KMS-11 (cell line): ENCODE data around the gene POU3F1.

Source experiments
- H2AFZ ChIP-seq: fragments of 200-600 bp; sonication (generic); 2 replicates; pipeline ENCODE4 v1.6.1; 2016; ENCODE audit warnings: antibody characterized with exemption, mixed run types, low read depth
- H3K27ac ChIP-seq: fragments of 200-600 bp; sonication (generic); 2 replicates; pipeline ENCODE4 v1.6.1; 2016; ENCODE audit warnings: mild to moderate bottlenecking, mixed run types
- H3K27me3 ChIP-seq: fragments of 200-600 bp; sonication (generic); 2 replicates; pipeline ENCODE4 v1.6.1; 2017; ENCODE audit warnings: mild to moderate bottlenecking, low read depth, mixed run types, moderate library complexity; ENCODE audit not compliant: insufficient read depth
- H3K36me3 ChIP-seq: fragments of 200-600 bp; sonication (generic); 2 replicates; pipeline ENCODE4 v1.6.1; 2017; ENCODE audit warnings: mild to moderate bottlenecking, mixed run types; ENCODE audit not compliant: insufficient read depth
- H3K4me1 ChIP-seq: fragments of 200-600 bp; sonication (generic); 2 replicates; pipeline ENCODE4 v1.6.1; 2016; ENCODE audit warnings: mild to moderate bottlenecking, low read depth, mixed run types; ENCODE audit not compliant: poor library complexity, severe bottlenecking
- H3K4me2 ChIP-seq: fragments of 200-600 bp; sonication (generic); 2 replicates; pipeline ENCODE4 v1.7.0; 2016; ENCODE audit warnings: mild to moderate bottlenecking, mixed run types
- H3K4me3 ChIP-seq: fragments of 200-600 bp; sonication (generic); IDR thresholded peaks from 2 replicates; pipeline ENCODE4 v1.6.1; 2017; ENCODE audit warnings: low read depth, low read length, mixed read lengths; ENCODE audit not compliant: insufficient read depth
- H3K79me2 ChIP-seq: fragments of 200-600 bp; sonication (generic); 2 replicates; pipeline ENCODE4 v1.6.1; 2016; ENCODE audit warnings: low read depth, mixed run types; ENCODE audit not compliant: insufficient read depth
- H3K9ac ChIP-seq: fragments of 200-600 bp; sonication (generic); 2 replicates; pipeline ENCODE4 v1.6.1; 2016; ENCODE audit warnings: mild to moderate bottlenecking, mixed run types
- H4K20me1 ChIP-seq: fragments of 200-600 bp; sonication (generic); 2 replicates; pipeline ENCODE4 v1.6.1; 2016; ENCODE audit warnings: mild to moderate bottlenecking, mixed run types; ENCODE audit not compliant: insufficient read depth
- TF ChIP-seq, protein P1 (sequence below): fragments of 200-600 bp; sonication (generic); conservative IDR thresholded peaks from 2 replicates; pipeline ENCODE4 v1.6.1; 2017; ENCODE audit warnings: low read depth, mild to moderate bottlenecking, antibody characterized with exemption, low read length, moderate library complexity, mixed read lengths

Gene POU3F1

DNA sequence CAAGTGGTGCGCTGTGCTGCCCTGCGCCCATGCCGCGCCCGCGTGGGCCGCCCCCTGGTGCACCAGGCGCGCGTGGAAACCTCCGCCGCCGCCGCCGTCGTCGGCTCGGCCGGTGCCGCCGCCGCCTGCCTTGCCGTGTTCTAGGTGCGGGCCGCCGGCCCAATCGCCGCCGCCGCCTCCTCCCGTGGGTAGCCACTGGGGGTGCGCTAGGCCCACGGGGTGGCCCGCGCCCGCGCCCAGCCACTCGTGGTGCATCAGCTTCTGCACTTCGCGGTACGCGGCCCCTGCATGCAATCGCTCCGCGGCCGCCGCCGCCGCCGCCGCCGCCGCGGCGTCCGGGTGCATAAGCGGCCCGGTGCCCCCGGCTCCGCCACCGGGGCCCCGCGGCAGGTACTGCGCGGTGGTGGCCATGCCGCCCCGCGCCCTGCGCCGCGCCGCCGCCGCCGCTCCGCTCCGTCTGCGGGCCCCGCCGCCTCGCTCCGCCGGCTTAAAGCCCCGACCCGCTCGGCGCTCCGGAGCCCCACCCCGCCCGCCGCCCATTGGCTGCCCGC is at the start of gene POU3F1:
Gene POU3F1 (minus strand): TSS at position 461 of the 551 bp plus-strand sequence. CDS start 50 bp downstream, at position 411.
- Histone ChIP-seq H4K20me1 (no peaks in the 10 kb centered on the region), H3K4me3 (peak within 1 kb of the TSS; percentile 74)

DNA sequence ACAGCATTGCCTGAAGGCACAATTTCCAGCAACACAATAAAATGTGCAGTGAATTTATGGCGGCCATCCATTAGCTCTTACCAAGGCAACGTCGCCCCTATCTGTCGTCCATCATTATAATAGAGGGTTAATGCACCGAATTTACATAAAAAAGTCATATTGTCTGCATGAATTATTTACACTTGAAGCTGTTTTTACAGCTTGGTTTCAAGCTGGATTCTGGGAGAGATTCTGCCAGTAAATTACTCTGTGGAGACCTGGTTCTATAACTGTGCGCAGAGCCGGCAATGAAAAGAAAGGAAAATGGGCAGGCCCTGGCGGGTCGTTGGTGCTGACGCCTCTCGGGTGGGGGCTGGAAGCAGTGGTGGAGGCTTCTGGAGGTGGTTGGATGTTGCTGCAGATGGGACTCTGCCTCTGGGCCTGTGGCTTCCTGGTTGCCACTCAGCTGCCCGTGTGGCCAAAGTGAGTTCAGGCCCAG is 48.9 kb upstream of the POU3F1 start:
- no peak overlapping the region for H3K4me2 ChIP-seq
- H2AFZ ChIP-seq: no peak overlapping the region
- no peaks in the 10 kb centered on the region for H3K27me3 ChIP-seq
- no peaks in the 10 kb centered on the region for H4K20me1 ChIP-seq
- no peaks in the 10 kb centered on the region for H3K79me2 ChIP-seq
- H3K4me3 ChIP-seq: no peak overlapping the region
- no peaks in the 10 kb centered on the region for H3K36me3 ChIP-seq
- H3K4me1 ChIP-seq: no peaks in the 10 kb centered on the region
- no peak overlapping the region for H3K27ac ChIP-seq
- TF ChIP-seq, protein P1, sequence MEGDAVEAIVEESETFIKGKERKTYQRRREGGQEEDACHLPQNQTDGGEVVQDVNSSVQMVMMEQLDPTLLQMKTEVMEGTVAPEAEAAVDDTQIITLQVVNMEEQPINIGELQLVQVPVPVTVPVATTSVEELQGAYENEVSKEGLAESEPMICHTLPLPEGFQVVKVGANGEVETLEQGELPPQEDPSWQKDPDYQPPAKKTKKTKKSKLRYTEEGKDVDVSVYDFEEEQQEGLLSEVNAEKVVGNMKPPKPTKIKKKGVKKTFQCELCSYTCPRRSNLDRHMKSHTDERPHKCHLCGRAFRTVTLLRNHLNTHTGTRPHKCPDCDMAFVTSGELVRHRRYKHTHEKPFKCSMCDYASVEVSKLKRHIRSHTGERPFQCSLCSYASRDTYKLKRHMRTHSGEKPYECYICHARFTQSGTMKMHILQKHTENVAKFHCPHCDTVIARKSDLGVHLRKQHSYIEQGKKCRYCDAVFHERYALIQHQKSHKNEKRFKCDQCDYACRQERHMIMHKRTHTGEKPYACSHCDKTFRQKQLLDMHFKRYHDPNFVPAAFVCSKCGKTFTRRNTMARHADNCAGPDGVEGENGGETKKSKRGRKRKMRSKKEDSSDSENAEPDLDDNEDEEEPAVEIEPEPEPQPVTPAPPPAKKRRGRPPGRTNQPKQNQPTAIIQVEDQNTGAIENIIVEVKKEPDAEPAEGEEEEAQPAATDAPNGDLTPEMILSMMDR: no peak
- H3K9ac ChIP-seq: no peak overlapping the region

More for the DNA sequence above, at the start of gene POU3F1:
- Histone ChIP-seq H3K36me3 (no peaks in the 10 kb centered on the region), H3K4me1 (no peaks in the 10 kb centered on the region), H3K4me2 (peak within 1 kb of the TSS; percentile 29), H2AFZ (peak within 1 kb of the TSS; percentile 71), H3K9ac (no peak within 1 kb of the TSS), H3K79me2 (no peaks in the 10 kb centered on the region), H3K27ac (no peak within 1 kb of the TSS), H3K27me3 (peaks cover 4% of the 10 kb centered on the region; the same call in 1 of the 2 replicates)
- TF ChIP-seq, protein P1: no peak

DNA sequence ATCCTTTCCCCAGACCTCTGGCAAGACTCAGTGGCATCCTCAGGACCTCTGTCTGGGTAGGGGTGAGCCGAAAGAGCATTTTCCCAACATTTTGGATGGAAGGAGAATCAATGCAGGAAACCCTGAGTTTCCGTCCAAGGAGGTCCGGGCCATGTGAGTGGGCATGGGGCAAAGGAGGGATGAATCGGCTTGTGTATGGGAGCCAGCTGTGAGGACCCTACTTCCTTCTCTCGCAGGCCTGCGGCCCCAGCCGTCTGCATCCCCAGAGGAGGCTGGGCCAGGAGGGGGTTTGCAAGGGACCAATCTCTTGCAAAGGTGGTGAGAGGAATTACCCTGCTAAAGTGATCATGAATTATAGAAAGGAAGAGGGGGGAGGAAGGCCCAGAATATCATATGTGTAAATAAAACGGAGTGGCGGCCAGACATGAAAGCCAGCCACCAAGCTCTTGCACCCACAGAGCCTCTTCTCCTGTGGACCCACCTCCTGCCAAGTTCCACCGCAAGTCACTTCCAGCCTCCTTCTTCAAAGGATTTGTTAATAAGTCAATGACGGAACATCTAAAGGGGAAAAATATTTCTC is 48.2 kb upstream of the POU3F1 start:
- H3K4me1 ChIP-seq: no peaks in the 10 kb centered on the region
- H3K4me2 ChIP-seq: no peak overlapping the region
- H4K20me1 ChIP-seq: no peaks in the 10 kb centered on the region
- TF ChIP-seq, protein P1: no peak
- H3K36me3 ChIP-seq: no peaks in the 10 kb centered on the region
- no peaks in the 10 kb centered on the region for H3K79me2 ChIP-seq
- no peak overlapping the region for H3K27ac ChIP-seq
- no peak overlapping the region for H3K9ac ChIP-seq
- no peak overlapping the region for H3K4me3 ChIP-seq
- H2AFZ ChIP-seq: no peak overlapping the region
- no peaks in the 10 kb centered on the region for H3K27me3 ChIP-seq

DNA sequence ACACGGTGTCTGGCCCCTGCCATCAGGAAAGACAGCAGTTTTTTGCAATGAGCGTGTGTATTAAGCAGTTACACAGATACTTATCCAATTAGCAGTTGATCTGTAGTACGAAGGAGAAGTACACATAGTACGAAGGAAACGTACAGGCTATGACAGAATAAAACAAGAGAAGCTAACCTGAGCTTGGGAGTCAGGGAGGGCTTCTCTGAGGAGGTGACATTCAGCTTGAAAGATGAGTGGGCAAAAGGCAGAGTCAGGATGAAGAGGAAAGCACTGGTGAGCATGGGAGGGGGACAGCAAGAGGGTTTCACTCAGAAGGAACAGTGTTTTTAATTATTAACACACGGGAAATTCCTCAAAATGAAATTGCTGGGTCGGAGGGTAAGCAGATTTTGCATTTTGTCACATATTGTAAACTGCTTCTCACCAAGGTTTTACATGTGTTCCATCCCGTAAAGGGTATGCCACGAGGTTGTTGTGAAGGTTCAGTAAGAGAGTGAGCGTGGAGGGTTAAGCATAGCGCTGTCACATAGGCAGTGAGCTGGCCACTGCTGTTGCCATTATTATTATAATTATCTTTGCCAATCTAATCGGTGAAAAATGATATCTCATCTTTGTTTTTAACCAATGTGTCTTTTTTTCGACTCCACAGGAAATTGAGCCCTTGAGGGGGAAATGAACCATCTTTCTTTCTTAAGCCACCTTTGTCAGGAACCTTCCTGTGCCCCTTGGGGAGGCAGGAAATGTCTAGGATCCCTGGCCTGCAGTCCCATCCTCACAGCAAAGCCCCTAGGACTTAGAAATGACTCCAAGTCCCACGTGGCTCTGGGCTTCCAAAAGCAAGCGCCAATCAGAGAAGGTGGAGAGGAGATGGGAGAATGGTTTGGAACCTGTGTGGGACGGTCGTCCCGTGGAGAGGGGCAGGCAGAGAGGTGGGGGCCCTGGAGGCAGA is 47.3 kb upstream of the POU3F1 start:
- Histone ChIP-seq H3K36me3 (no peaks in the 10 kb centered on the region), H3K4me3 (no peak overlapping the region), H2AFZ (no peak overlapping the region), H3K9ac (no peak overlapping the region), H3K4me2 (no peak overlapping the region), H3K27me3 (no peaks in the 10 kb centered on the region), H4K20me1 (no peaks in the 10 kb centered on the region), H3K79me2 (no peaks in the 10 kb centered on the region), H3K27ac (no peak overlapping the region), H3K4me1 (no peaks in the 10 kb centered on the region)
- TF ChIP-seq, protein P1: no peak
